ENCODE data around the gene F13A1. TPM values are rescaled to one million over a fixed set of nuclear protein-coding genes. Genes with fewer than 3 reads are reported as not detected.

The F13A1 gene
- not detected in 5 replicates for total RNA-seq (2022; extraction: Qiagen RNA extraction; ENCODE audit: low read depth)

DNA sequence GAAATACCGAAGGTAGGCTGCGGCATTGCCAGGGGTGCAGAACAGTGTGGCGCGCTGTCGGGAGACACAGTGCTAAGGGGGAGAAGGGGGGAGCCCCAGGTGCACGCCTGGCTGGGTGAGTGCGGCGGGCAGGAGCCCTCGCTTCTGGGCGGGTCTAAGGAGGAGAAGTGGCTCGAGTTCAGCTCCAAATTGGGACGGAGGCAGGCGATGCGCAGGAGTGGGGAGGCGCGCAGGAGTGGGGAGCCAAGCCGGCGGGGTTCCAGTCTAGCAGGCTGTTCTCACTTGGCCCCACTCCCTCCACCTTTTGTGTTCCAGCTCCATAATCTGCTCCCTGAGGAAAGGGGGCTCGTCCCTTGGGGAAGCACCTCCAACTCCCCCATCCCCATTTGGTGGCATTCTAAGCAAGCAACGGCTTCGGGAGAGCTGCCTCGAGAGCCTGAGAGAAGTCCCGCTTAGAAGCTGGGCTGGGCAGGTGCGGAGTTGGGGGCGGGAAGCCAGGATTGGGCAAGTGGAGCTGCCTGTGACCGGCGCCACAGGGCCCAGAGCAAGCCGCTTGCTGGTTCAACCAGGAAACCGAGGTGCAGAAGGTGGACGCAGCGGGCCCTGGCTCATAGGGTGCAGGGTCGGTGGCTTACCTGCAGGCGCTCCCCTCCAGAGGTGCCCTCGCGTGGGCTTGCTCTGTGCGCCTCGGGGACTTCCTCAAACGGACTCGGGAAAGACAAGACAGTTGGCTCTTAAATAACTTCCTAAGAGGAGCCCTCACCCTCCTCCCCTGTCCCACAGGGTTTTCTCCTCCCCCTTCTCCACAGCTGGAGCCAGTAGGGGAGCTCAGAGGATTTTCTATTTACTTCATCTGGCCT lies at the start of gene F13A1:
Gene F13A1, minus strand, starts transcription at position 711 of the 860 bp plus-strand sequence. CDS start 1,998 bp downstream, outside the sequence.

All from A549 treated with ZK216348 at 1 μM for 4 hours (cell line).